Bronchial epithelial cell (primary cell): ENCODE results near the gene TMEM131. TPM values are rescaled to one million over a fixed set of nuclear protein-coding genes. Genes with fewer than 3 reads are reported as not detected.

Experiments used
- DNase-seq: peaks from one replicate; pipeline ENCODE4 v3.0.0-alpha.2; 2010; ENCODE audit warnings: low read depth
- FAIRE-seq: peaks from 2 replicates; lab custom pipeline; 2011; peaks lifted over from hg19 to GRCh38; lab: Jason Lieb, UNC
- H3K27me3 ChIP-seq: 2 replicates; pipeline ENCODE4 v1.5.1; 2011; ENCODE audit warnings: low read length; ENCODE audit not compliant: control insufficient read depth, insufficient read depth
- H3K36me3 ChIP-seq: 2 replicates; pipeline ENCODE4 v1.5.1; 2011; ENCODE audit warnings: low read length; ENCODE audit not compliant: control insufficient read depth, insufficient read depth
- H3K4me3 ChIP-seq: 2 replicates; pipeline ENCODE4 v1.5.1; 2011; ENCODE audit warnings: mild to moderate bottlenecking, low read depth, low read length, control low read depth
- CTCF ChIP-seq: IDR thresholded peaks from 2 replicates; pipeline ENCODE4 v1.5.1; 2011; ENCODE audit warnings: mild to moderate bottlenecking, moderate library complexity, low read length, control low read depth, inconsistent platforms; ENCODE audit not compliant: insufficient read depth, severe bottlenecking
- total RNA-seq: library from RNA; depleted of rRNA; stranded (reverse); fragments of >200 nt; gene quantifications from 2 replicates; pipeline ENCODE4 v1.2.1, GENCODE V29; 2014

TMEM131 gene
- total RNA-seq, 1 donor from 2014 or later = 14.0 TPM

- no peak for DNase-seq
- Histone ChIP-seq H3K27me3 (no peaks in the 10 kb centered on the region), H3K4me3 (no peak overlapping the region), H3K36me3 (peaks cover 1% of the 10 kb centered on the region)
- FAIRE-seq = no peak
- TF ChIP-seq CTCF = no peak
Observed at GRCh38 chr2:97910403-97911205, 85.1 kb downstream of the TMEM131 start.

GRCh38 chr2:97908208-97908676 lies 87.5 kb downstream of the TMEM131 start:
- TF ChIP-seq CTCF = no peak
- no peaks in the 10 kb centered on the region for H3K27me3 ChIP-seq
- no peak for FAIRE-seq
- H3K36me3 ChIP-seq = peaks cover 1% of the 10 kb centered on the region
- DNase-seq = no peak
- no peak overlapping the region for H3K4me3 ChIP-seq

- Histone ChIP-seq H3K27me3 (no peaks in the 10 kb centered on the region), H3K4me3 (no peak overlapping the region), H3K36me3 (peaks cover 1% of the 10 kb centered on the region)
- DNase-seq = no peak
- TF ChIP-seq CTCF = no peak
- FAIRE-seq = no peak
Observed at GRCh38 chr2:97907369-97908100, 88.2 kb downstream of the TMEM131 start.

- Histone ChIP-seq H3K36me3 (peaks cover 1% of the 10 kb centered on the region), H3K27me3 (no peaks in the 10 kb centered on the region), H3K4me3 (no peak overlapping the region)
- TF ChIP-seq CTCF = no peak
- DNase-seq = no peak
- FAIRE-seq = no peak
Observed at GRCh38 chr2:97906307-97906706, 89.4 kb downstream of the TMEM131 start.

GRCh38 chr2:97905294-97905693 lies 90.5 kb downstream of the TMEM131 start:
- Histone ChIP-seq H3K36me3 (peaks cover 1% of the 10 kb centered on the region), H3K4me3 (no peak overlapping the region), H3K27me3 (no peaks in the 10 kb centered on the region)
- FAIRE-seq (no peak), DNase-seq (no peak)
- TF ChIP-seq CTCF = no peak
